Ovary (tissue), 3 donors: Measurements from ENCODE around the gene MID2.

Source experiments
- EP300 ChIP-seq: sonication (generic); formaldehyde crosslinking; IDR thresholded peaks from one replicate; pipeline ENCODE4 v1.6.1; 2017; ENCODE audit warnings: antibody characterized with exemption
- POLR2A ChIP-seq: fragments of 450-650 bp; IDR thresholded peaks from one replicate; pipeline ENCODE4 v1.6.1; 2017; ENCODE audit warnings: antibody characterized with exemption, mild to moderate bottlenecking, moderate library complexity
- TF ChIP-seq, protein P1 (sequence below), 3 donors: fragments of 450-650 bp in 2 of 3; fragments of 200-600 bp in 1 of 3; IDR thresholded peaks; one replicate each; pipeline versions ENCODE4 v1.5.1 to v1.8.0; 2016 to 2022; ENCODE audit warnings: antibody characterized with exemption in 3 of 3, mild to moderate bottlenecking in 1 of 3
- donor health status: DM: no; HTN: no; CAD: no.

DNA sequence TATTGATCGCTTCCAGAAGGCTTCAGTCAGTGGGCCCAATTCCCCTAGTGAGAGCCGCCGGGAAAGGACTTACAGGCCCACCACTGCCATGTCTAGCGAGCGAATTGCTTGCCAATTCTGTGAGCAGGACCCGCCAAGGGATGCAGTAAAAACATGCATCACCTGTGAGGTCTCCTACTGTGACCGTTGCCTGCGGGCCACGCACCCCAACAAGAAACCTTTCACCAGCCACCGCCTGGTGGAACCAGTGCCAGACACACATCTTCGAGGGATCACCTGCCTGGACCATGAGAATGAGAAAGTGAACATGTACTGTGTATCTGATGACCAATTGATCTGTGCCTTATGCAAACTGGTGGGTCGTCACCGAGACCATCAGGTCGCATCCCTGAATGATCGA lies 15.3 kb downstream of the MID2 start:
- TF ChIP-seq, protein P1, sequence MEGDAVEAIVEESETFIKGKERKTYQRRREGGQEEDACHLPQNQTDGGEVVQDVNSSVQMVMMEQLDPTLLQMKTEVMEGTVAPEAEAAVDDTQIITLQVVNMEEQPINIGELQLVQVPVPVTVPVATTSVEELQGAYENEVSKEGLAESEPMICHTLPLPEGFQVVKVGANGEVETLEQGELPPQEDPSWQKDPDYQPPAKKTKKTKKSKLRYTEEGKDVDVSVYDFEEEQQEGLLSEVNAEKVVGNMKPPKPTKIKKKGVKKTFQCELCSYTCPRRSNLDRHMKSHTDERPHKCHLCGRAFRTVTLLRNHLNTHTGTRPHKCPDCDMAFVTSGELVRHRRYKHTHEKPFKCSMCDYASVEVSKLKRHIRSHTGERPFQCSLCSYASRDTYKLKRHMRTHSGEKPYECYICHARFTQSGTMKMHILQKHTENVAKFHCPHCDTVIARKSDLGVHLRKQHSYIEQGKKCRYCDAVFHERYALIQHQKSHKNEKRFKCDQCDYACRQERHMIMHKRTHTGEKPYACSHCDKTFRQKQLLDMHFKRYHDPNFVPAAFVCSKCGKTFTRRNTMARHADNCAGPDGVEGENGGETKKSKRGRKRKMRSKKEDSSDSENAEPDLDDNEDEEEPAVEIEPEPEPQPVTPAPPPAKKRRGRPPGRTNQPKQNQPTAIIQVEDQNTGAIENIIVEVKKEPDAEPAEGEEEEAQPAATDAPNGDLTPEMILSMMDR (IDR thresholded peaks at IDR 0.05): no peak
- TF ChIP-seq EP300 (no peak), POLR2A (no peak)
